HG03139 (cell line): ENCODE results near the gene AFF3.
"Not testable (repeated sequence)": the region's sequence is repeated elsewhere in the genome, so short reads cannot be mapped to it uniquely, and the experiment has no call there.

Experiments
- ATAC-seq: cut with Tn5 transposase; IDR thresholded peaks from one replicate; pipeline ENCODE4 v1.9.1; 2021; ENCODE audit not compliant: unreplicated experiment

Gene AFF3

GRCh38 chr2:99938250-99938649 lies 204.1 kb downstream of the AFF3 start:
- ATAC-seq: no peak

- ATAC-seq: no peak
These were observed 206.3 kb downstream of the AFF3 start for GRCh38 chr2:99936065-99936464.

GRCh38 chr2:99935662-99936061 lies 206.7 kb downstream of the AFF3 start:
- no peak for ATAC-seq

GRCh38 chr2:99933894-99934650 lies 208.3 kb downstream of the AFF3 start:
- ATAC-seq: no peak

- ATAC-seq: not testable (repeated sequence)
These were observed 208.9 kb downstream of the AFF3 start for GRCh38 chr2:99933491-99933890.

- ATAC-seq: no peak
These were observed 213.8 kb downstream of the AFF3 start for GRCh38 chr2:99928470-99929053.

- ATAC-seq: not testable (repeated sequence)
These were observed 214.6 kb downstream of the AFF3 start for GRCh38 chr2:99927690-99928207.

GRCh38 chr2:99926986-99927385 lies 215.4 kb downstream of the AFF3 start:
- ATAC-seq: no peak

- no peak for ATAC-seq
These were observed 216.4 kb downstream of the AFF3 start for GRCh38 chr2:99925960-99926359.

GRCh38 chr2:99922664-99923063 lies 219.7 kb downstream of the AFF3 start:
- no peak for ATAC-seq

GRCh38 chr2:99921903-99922302 lies 220.5 kb downstream of the AFF3 start:
- ATAC-seq: no peak

- no peak for ATAC-seq
These were observed 224.0 kb downstream of the AFF3 start for GRCh38 chr2:99918389-99918788.

- no peak for ATAC-seq
These were observed 227.2 kb downstream of the AFF3 start for GRCh38 chr2:99915108-99915675.

GRCh38 chr2:99911736-99912135 lies 230.7 kb downstream of the AFF3 start:
- ATAC-seq: no peak

- no peak for ATAC-seq
These were observed 231.5 kb downstream of the AFF3 start for GRCh38 chr2:99910902-99911301.

- ATAC-seq: no peak
These were observed 236.8 kb downstream of the AFF3 start for GRCh38 chr2:99905636-99906035.

GRCh38 chr2:99905025-99905424 lies 237.4 kb downstream of the AFF3 start:
- ATAC-seq: no peak

- ATAC-seq: no peak
These were observed 238.4 kb downstream of the AFF3 start for GRCh38 chr2:99903981-99904380.

GRCh38 chr2:99900556-99900955 lies 241.8 kb downstream of the AFF3 start:
- no peak for ATAC-seq

- no peak for ATAC-seq
These were observed 242.5 kb downstream of the AFF3 start for GRCh38 chr2:99899882-99900281.

- ATAC-seq: no peak
These were observed 243.1 kb downstream of the AFF3 start for GRCh38 chr2:99899058-99899855.
